Adrenal gland (tissue), 5 donors: Measurements from ENCODE around the gene GJC3.
"Not testable (repeated sequence)": the region's sequence is repeated elsewhere in the genome, so short reads cannot be mapped to it uniquely, and the experiment has no call there.

Source experiments
- POLR2A ChIP-seq, 2 donors: fragments of 450-650 bp; IDR thresholded peaks; one replicate each; pipeline ENCODE4 v1.6.1; 2017; ENCODE audit warnings: antibody characterized with exemption in 2 of 2, mild to moderate bottlenecking in 2 of 2, moderate library complexity in 1 of 2
- TF ChIP-seq, protein P1 (sequence below), 6 experiments: fragments of 450-650 bp in 4 of 6; fragments of 200-600 bp in 2 of 6; sonication (generic) in 1 of 6; IDR thresholded peaks; 1 replicate in 5 of 6; 2 replicates in 1 of 6; pipeline versions ENCODE4 v1.5.1 to v1.8.0; 2016 to 2021; ENCODE audit warnings: antibody characterized with exemption in 6 of 6, mild to moderate bottlenecking in 2 of 6, moderate library complexity in 1 of 6
- donor health status: DM: no; HTN: no; CAD: no.

DNA sequence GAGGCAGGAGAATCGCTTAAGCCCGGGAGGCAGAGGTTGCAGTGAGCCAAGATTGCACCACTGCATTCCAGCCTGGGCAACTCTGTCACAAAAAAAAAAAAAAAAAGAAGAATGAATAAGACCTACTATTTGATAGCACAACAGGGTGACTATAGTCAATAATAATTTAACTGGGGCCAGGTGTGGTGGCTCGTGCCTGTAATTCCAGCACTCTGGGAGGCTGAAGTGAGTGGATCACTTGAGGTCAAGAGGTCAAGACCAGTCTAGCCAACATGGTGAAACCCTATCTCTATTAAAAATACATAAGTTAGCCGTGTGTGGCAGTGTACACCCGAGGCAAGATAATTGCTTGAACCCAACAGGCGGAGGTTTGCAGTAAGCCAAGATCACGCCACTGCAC, 44.4 kb upstream of the GJC3 start:
- TF ChIP-seq, protein P1, sequence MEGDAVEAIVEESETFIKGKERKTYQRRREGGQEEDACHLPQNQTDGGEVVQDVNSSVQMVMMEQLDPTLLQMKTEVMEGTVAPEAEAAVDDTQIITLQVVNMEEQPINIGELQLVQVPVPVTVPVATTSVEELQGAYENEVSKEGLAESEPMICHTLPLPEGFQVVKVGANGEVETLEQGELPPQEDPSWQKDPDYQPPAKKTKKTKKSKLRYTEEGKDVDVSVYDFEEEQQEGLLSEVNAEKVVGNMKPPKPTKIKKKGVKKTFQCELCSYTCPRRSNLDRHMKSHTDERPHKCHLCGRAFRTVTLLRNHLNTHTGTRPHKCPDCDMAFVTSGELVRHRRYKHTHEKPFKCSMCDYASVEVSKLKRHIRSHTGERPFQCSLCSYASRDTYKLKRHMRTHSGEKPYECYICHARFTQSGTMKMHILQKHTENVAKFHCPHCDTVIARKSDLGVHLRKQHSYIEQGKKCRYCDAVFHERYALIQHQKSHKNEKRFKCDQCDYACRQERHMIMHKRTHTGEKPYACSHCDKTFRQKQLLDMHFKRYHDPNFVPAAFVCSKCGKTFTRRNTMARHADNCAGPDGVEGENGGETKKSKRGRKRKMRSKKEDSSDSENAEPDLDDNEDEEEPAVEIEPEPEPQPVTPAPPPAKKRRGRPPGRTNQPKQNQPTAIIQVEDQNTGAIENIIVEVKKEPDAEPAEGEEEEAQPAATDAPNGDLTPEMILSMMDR (IDR thresholded peaks at IDR 0.05) = not testable (repeated sequence)
- TF ChIP-seq POLR2A (IDR thresholded peaks at IDR 0.05) = not testable (repeated sequence)
